Measurements from ENCODE around the gene VAT1L. TPM values are rescaled to one million over a fixed set of nuclear protein-coding genes. Genes with fewer than 3 reads are reported as not detected.

VAT1L gene
- polyA plus RNA-seq, 1 of the 3 experiments (the other 2 are of a cell fraction), result 52.5 TPM

GRCh38 chr16:77856438-77857160 lies 68.2 kb downstream of the VAT1L start:
- Histone ChIP-seq H3K9me2 (no peaks in the 10 kb centered on the region), H2AFZ (ENCODE audit: low read depth) (no peak overlapping the region), H3K4me1 (ENCODE audit: control insufficient read depth in 1 of 2, insufficient read depth in 2 of 2, low read depth in 1 of 2, low read length in 1 of 2) (peaks cover 0 to 9% of the 10 kb centered on the region in 2 experiments; a peak in 1 of 4 replicates), H3K9ac (no peak overlapping the region), H4K20me1 (ENCODE audit: insufficient read depth) (no peaks in the 10 kb centered on the region), H3K36me3 (replicated peaks in 1 of 2; ENCODE audit: control insufficient read depth in 1 of 2, insufficient read depth in 2 of 2, low read length in 1 of 2) (no peaks in the 10 kb centered on the region), H3K79me2 (ENCODE audit: insufficient read depth) (no peaks in the 10 kb centered on the region), H3K27ac (ENCODE audit: low read depth in 2 of 2, low read length in 1 of 2) (no peak overlapping the region), H3K9me3 (no peaks in the 10 kb centered on the region), H3F3A (replicated peaks; ENCODE audit: insufficient read depth) (no peaks in the 10 kb centered on the region), H3K27me3 (ENCODE audit: insufficient read depth) (no peaks in the 10 kb centered on the region), H3K4me2 (no peak overlapping the region), H3K4me3 (ENCODE audit: low read depth in 2 of 2, low read length in 1 of 2) (no peak overlapping the region)
- no peak for TF ChIP-seq EP300 (IDR thresholded peaks at IDR 0.05; ENCODE audit: borderline replicate concordance in 1 of 2, low read depth in 1 of 2, low read length in 1 of 2)
- no peak for TF ChIP-seq RFX5 (IDR thresholded peaks at IDR 0.05; ENCODE audit: low read length)
- no peak for TF ChIP-seq GATA2 (CRISPR knock-in tag; IDR thresholded peaks at IDR 0.05)
- no peak for TF ChIP-seq POLR2AphosphoS5 (IDR thresholded peaks at IDR 0.05; ENCODE audit: low read depth, low read length)
- no peak for TF ChIP-seq FOSL2 (IDR thresholded peaks at IDR 0.05; ENCODE audit: borderline replicate concordance, low read depth)
- TF ChIP-seq SMC3 (IDR thresholded peaks at IDR 0.05; ENCODE audit: low read depth, low read length), result no peak
- TF ChIP-seq, protein P1, sequence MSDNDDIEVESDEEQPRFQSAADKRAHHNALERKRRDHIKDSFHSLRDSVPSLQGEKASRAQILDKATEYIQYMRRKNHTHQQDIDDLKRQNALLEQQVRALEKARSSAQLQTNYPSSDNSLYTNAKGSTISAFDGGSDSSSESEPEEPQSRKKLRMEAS (IDR thresholded peaks at IDR 0.05; ENCODE audit: low read depth), result no peak
- no peak for TF ChIP-seq RXRA (IDR thresholded peaks at IDR 0.05; ENCODE audit: borderline replicate concordance, low read depth)
- no peak for TF ChIP-seq CTCF (IDR thresholded peaks at IDR 0.05)
- no peak for TF ChIP-seq USF1 (IDR thresholded peaks at IDR 0.05; ENCODE audit: borderline replicate concordance, low read depth)
- TF ChIP-seq RCOR1 (IDR thresholded peaks at IDR 0.05; ENCODE audit: low read length), result no peak
- no peak for TF ChIP-seq MEF2A (IDR thresholded peaks at IDR 0.05; ENCODE audit: borderline replicate concordance, low read depth)
- TF ChIP-seq GABPA (IDR thresholded peaks at IDR 0.05; ENCODE audit: low read depth), result no peak
- no peak for TF ChIP-seq FOXJ3 (CRISPR knock-in tag; IDR thresholded peaks at IDR 0.05)
- no peak for DNase-seq
- ChIA-PET POLR2A (no interaction called here), CTCF (no interaction called here)
- WGBS (ENCODE audit: low lambda C conversion rate), result 84% methylated on average over 11 of the region's 11 CpGs

DNA sequence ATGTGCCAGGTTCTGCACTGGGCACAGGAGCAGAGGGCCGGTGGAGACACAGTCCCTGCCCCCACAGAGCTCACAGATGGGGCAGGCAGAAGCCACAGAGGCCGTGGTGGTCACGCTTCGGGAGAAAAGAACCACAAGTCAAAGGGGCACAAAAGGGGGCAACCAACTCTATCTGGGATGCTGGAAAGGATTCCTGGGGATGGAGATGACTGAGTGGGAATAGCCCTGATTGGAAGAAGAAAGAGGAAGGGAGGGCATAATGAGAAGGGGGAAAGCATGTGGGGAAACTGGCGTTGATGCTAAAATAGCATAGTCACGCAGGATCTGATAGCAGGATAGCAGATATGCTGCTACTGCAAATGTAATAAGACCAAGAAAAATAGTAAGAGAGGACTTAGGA lies 69.7 kb downstream of the VAT1L start:
- H3K4me1 ChIP-seq (ENCODE audit: control insufficient read depth in 1 of 2, insufficient read depth in 2 of 2, low read depth in 1 of 2, low read length in 1 of 2), result peaks cover 0 to 9% of the 10 kb centered on the region in 2 experiments; a peak in 1 of 4 replicates
- H3K27ac ChIP-seq (ENCODE audit: low read depth in 2 of 2, low read length in 1 of 2), result no peak overlapping the region
- no peaks in the 10 kb centered on the region for H3K27me3 ChIP-seq (ENCODE audit: insufficient read depth)
- ChIA-PET POLR2A (no interaction called here), CTCF (interaction anchor here (1.0 kb wide), 1 partner anchor 22 kb away, joined by 3 read pairs; no protein-coding TSS in a partner anchor)
- TF ChIP-seq MXI1 (IDR thresholded peaks at IDR 0.05; ENCODE audit: low read depth, low read length), result no peak
- TF ChIP-seq NRF1 (IDR thresholded peaks at IDR 0.05; ENCODE audit: low read depth, low read length), result no peak
- no peak for TF ChIP-seq JUND (IDR thresholded peaks at IDR 0.05)
- no peak for TF ChIP-seq ZBTB33 (IDR thresholded peaks at IDR 0.05; ENCODE audit: borderline replicate concordance, low read depth)
- TF ChIP-seq, protein P1 (IDR thresholded peaks at IDR 0.05; ENCODE audit: low read depth), result no peak
- no peak for TF ChIP-seq SMC3 (IDR thresholded peaks at IDR 0.05; ENCODE audit: low read depth, low read length)
- TF ChIP-seq CHD2 (IDR thresholded peaks at IDR 0.05; ENCODE audit: low read length, partially characterized antibody), result no peak
- TF ChIP-seq USF1 (IDR thresholded peaks at IDR 0.05; ENCODE audit: borderline replicate concordance, low read depth), result no peak
- TF ChIP-seq SIN3A (IDR thresholded peaks at IDR 0.05; ENCODE audit: borderline replicate concordance, low read depth, low read length), result no peak
- no peak overlapping the region for H3K4me3 ChIP-seq (ENCODE audit: low read depth in 2 of 2, low read length in 1 of 2)
- H3K4me2 ChIP-seq, result no peak overlapping the region
- no peaks in the 10 kb centered on the region for H4K20me1 ChIP-seq (ENCODE audit: insufficient read depth)
- no peaks in the 10 kb centered on the region for H3K79me2 ChIP-seq (ENCODE audit: insufficient read depth)
- H3K36me3 ChIP-seq (replicated peaks in 1 of 2; ENCODE audit: control insufficient read depth in 1 of 2, insufficient read depth in 2 of 2, low read length in 1 of 2), result peaks cover 0 to 2% of the 10 kb centered on the region in 2 experiments
- WGBS (ENCODE audit: low lambda C conversion rate), result 77% methylated on average over 6 of the region's 6 CpGs
- H3K9ac ChIP-seq, result no peak overlapping the region
- DNase-seq, result no peak
- no peaks in the 10 kb centered on the region for H3K9me2 ChIP-seq
- H2AFZ ChIP-seq (ENCODE audit: low read depth), result no peak overlapping the region
- H3F3A ChIP-seq (replicated peaks; ENCODE audit: insufficient read depth), result no peaks in the 10 kb centered on the region
- no peaks in the 10 kb centered on the region for H3K9me3 ChIP-seq
